Adipocyte (in vitro differentiated cells): ENCODE results near the gene IRAK1.

Source experiments
- DNase-seq: peaks from one replicate; pipeline ENCODE4 v3.0.0-alpha.2; 2015; ENCODE audit warnings: low read depth
- H3K27me3 ChIP-seq: replicated peaks from 2 replicates; pipeline ENCODE4 v1.7.0; 2013; ENCODE audit warnings: mild to moderate bottlenecking, low read length, moderate library complexity; ENCODE audit not compliant: control insufficient read depth, insufficient read depth
- H3K36me3 ChIP-seq: 2 replicates; pipeline ENCODE4 v1.7.0; 2013; ENCODE audit warnings: low read length, mild to moderate bottlenecking, moderate library complexity; ENCODE audit not compliant: control insufficient read depth, insufficient read depth, severe bottlenecking
- H3K4me1 ChIP-seq: 2 replicates; pipeline ENCODE4 v1.7.0; 2013; ENCODE audit warnings: mild to moderate bottlenecking, low read length, moderate library complexity; ENCODE audit not compliant: control insufficient read depth, insufficient read depth
- H3K4me3 ChIP-seq: 2 replicates; pipeline ENCODE4 v1.7.0; 2013; ENCODE audit warnings: mild to moderate bottlenecking, low read length, moderate library complexity
- H3K9ac ChIP-seq: 2 replicates; pipeline ENCODE4 v1.7.0; 2013; ENCODE audit warnings: mild to moderate bottlenecking, low read length, moderate library complexity
- H3K9me3 ChIP-seq: 2 replicates; pipeline ENCODE4 v1.7.0; 2013; ENCODE audit warnings: mild to moderate bottlenecking, low read length, moderate library complexity; ENCODE audit not compliant: control insufficient read depth

Gene IRAK1

DNA sequence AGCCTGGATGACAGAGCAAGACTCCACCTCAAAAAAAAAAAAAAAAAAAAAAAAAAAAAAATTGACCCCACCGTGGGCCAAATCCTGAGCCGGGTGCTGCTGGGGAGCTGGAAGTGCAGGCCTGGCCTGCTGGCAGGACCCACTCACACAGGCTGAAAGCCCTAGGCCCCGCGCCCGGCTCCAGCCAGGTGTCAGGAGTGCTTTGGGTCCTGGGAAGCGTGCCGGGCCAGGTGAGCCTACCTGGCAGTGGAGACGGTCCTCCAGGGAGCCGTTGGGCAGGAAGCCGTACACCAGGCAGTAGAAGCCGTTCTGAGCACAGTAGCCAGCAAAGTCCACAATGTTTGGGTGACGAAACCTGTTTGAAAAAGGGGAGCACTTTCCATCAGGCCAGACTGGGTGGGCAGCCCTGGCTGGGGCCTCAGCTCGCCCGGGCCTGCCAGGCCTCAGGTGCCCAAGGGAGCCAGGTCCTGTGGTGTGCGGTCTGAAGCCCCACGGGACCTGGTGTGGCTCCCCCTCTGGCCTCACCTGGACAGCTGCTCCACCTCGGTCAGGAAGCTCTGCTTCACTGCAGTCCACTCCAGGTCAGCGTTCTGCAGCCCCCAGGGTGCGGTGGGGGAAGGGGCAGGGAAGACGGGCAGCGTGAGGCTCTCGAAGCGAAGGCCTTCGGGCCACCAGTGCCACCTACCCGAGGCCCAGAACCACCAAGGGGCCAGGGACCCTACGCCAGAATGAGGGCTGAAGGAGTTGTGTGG is 1.8 kb downstream of the IRAK1 start:
- no peaks in the 10 kb centered on the region for H3K9me3 ChIP-seq
- H3K9ac ChIP-seq, result peak overlapping the region; percentile 87
- peak overlapping the region; percentile 81 for H3K4me3 ChIP-seq
- no peaks in the 10 kb centered on the region for H3K27me3 ChIP-seq
- peaks cover 23% of the 10 kb centered on the region for H3K36me3 ChIP-seq
- DNase-seq, result no peak
- H3K4me1 ChIP-seq, result peaks cover 17% of the 10 kb centered on the region

GRCh38 chrX:154016366-154017076 is 3.2 kb downstream of the IRAK1 start:
- no peaks in the 10 kb centered on the region for H3K27me3 ChIP-seq
- peaks cover 16% of the 10 kb centered on the region for H3K4me1 ChIP-seq
- H3K4me3 ChIP-seq, result no peak overlapping the region
- peaks cover 32% of the 10 kb centered on the region for H3K36me3 ChIP-seq
- DNase-seq, result no peak
- H3K9ac ChIP-seq, result peak overlapping the region; percentile 24
- H3K9me3 ChIP-seq, result no peaks in the 10 kb centered on the region

DNA sequence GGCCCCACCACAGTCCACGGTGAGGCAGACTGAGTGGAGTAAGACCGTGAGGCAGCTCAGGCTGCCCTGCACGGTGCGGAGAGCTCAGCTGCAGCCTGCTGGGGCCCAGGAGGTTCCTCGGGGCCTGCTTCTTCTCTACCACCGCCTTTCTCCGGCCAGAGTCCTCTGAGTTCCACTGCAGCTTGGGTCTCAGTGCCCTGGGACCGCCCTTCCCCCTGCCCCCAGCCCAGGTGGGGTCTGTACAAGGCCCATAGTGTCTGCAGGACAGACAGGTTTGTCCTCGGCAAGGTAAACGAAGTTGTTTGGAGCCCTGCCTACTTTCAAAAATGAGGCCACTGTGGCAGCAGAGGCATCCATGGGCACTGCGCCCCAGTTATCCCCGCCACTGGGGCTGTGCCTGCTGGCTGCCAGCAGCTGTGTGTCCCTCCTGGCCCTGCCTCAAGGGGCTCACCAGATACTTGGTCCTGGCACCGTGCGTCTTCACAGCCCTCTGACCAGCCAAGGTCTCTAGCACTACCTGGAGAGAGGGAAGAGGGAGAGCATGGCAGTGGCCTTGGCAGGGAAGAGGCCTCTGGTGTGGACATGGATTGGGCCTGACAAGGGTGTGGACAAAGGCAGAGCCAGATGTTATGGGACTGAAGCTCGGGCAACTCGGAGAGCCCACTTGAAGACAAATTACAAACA is 4.0 kb downstream of the IRAK1 start:
- H3K4me3 ChIP-seq, result no peak overlapping the region

GRCh38 chrX:154014429-154015380 is 5.0 kb downstream of the IRAK1 start:
- Histone ChIP-seq H3K36me3 (peaks cover 42% of the 10 kb centered on the region), H3K4me1 (peaks cover 4% of the 10 kb centered on the region)
- no peak for DNase-seq

More for the DNA sequence above, 4.0 kb downstream of the IRAK1 start:
- Histone ChIP-seq H3K9ac (peak overlapping the region; percentile 24), H3K36me3 (peaks cover 36% of the 10 kb centered on the region), H3K9me3 (no peaks in the 10 kb centered on the region), H3K27me3 (no peaks in the 10 kb centered on the region), H3K4me1 (peaks cover 9% of the 10 kb centered on the region)
- DNase-seq, result no peak

DNA sequence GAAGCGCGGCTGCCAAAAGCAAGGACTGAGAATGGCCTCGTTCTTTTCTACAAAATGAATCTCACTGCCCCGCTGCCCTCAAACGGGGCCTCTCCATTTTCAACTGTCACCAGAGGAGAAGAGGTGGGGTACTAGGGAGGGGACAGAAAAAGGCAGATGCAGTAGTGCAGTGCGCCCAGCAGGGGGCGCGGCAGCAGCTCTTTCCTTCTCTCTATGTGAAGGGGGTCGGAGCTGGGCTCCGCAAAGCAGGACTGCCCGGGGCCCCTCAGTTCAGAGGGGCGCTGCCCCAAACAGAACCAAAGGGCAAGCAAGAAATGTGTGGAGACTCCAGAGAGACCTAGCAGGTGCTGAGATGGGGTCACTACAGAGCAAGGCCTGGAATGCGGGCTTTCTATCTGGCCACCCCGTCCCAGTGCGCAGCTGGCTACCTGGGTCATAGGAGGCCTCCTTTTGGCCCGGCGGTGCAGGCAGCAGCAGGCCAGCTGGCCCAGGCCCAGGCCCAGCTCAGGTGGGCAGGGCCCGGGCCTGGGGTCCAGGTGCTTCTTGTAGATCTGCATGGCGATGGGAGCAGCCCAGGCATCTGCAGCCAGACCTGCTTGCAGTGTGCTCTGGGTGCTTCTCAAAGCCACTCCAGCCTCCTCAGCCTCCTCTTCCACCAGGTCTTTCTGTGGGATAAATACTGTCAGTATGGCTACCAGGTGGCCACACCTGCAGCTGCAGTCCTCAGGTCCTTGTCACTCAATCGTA is 5.9 kb downstream of the IRAK1 start:
- Histone ChIP-seq H3K4me3 (no peak overlapping the region), H3K4me1 (peaks cover 4% of the 10 kb centered on the region), H3K9ac (no peak overlapping the region), H3K9me3 (no peaks in the 10 kb centered on the region), H3K27me3 (no peaks in the 10 kb centered on the region), H3K36me3 (peaks cover 42% of the 10 kb centered on the region)
- DNase-seq, result peak; percentile 66

More at GRCh38 chrX:154014429-154015380, 5.0 kb downstream of the IRAK1 start:
- Histone ChIP-seq H3K27me3 (no peaks in the 10 kb centered on the region), H3K4me3 (no peak overlapping the region), H3K9ac (no peak overlapping the region), H3K9me3 (no peaks in the 10 kb centered on the region)

DNA sequence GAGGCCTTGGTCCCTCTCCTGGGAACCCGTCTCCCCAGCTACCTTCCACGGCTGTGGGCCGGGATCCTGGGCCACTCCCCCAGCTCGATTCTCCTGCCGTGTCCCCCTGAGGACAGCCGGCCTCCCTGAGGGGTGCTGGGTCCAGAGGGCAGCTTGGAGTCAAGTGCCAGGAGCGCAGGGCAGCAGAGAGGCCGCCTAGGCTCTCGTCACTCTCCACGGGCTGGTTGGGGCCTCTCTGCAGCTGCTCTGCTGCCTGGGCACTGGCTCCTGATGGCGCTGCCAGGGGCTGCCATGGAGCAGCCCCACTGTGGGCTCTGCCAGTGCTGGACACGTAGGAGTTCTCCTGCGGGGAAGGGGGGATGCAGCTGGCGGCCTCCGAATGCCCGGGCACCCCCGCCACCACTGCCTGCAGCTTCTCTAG is 6.7 kb downstream of the IRAK1 start:
- no peak overlapping the region for H3K4me3 ChIP-seq
- no peak overlapping the region for H3K9ac ChIP-seq
- H3K27me3 ChIP-seq, result no peaks in the 10 kb centered on the region
- DNase-seq, result no peak
- no peaks in the 10 kb centered on the region for H3K9me3 ChIP-seq
- no peaks in the 10 kb centered on the region for H3K4me1 ChIP-seq
- H3K36me3 ChIP-seq, result peaks cover 42% of the 10 kb centered on the region

DNA sequence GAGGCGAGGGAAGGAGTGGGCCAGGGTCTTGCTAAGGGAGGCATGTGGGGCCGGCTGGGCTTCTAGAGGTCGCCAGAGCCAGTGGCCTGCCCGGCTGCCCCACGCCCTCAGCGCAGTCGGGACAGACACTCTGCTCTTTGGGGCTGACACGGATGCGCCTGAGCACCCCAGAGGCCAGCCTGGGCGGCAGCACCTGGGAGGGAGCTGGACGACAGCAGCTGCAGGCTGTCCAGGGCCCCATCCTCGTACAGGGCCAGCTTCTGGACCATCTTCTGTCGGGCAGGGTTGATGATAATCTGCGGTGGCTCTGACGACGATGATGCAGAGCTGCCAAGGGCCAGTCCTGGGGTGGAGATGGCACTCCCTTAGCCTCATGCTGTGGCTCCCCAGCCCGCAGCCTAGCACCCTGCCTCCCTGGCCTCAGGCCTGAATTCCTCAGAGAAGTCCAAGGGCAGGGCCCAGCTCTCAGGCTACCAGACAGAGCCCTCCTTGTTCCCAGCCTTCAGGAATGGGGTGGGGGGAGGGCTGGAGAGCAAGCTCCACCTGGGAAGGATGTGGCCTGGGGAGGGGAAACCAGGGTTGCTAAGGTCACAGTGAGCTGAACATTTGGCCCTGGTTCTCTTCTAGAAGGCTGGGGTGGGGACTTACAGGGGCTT is 7.2 kb downstream of the IRAK1 start:
- Histone ChIP-seq H3K9ac (no peak overlapping the region), H3K27me3 (no peaks in the 10 kb centered on the region), H3K4me3 (no peak overlapping the region), H3K4me1 (no peaks in the 10 kb centered on the region), H3K9me3 (no peaks in the 10 kb centered on the region), H3K36me3 (peaks cover 46% of the 10 kb centered on the region)
- no peak for DNase-seq

DNA sequence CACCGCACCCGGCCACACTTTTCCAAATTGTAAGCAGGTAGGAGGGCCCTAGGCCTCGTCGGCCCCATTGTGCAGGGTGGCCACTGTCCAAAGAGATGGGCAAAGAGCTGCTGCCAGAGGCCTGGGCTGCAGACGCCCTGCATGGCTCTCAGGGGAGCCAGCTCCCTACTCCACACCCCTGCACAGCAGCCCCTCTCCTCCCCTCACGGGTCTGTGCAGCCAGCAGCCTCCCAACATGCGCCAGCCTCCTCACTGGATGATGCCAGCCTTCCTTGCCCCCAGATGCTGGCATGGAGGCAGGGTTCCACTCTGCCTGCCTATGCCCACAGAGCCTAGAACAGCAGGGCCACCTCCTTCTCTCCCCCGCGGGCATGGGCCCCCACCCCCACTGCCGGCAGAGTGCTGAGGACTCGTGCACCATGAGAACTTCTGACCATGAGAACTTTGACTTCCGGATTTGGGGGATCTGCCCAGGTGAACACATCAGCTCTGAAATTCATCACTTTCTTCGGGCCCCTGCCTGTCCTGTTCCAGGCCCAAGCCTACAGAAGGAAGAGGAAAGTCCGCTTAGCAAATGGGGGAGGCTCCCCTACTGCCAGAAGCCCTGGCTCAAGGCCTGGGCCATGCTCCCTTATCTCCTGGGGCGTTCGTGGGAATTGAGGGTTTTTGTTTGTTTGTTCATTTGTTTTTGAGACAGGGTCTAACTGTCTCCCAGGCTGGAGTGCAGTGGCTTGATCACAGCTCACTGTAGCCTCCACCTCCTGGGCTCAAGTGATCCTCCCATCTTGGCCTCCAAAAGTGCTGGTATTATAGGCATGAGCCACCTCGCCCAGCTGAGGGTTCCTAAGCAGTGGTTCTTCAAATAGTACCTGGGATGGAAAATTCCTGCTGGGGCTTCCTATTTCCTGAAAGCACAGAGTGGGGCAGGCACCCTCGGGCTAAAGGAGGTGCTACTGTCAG is 8.0 kb downstream of the IRAK1 start:
- no peak overlapping the region for H3K4me3 ChIP-seq
- H3K9me3 ChIP-seq, result no peaks in the 10 kb centered on the region
- H3K9ac ChIP-seq, result no peak overlapping the region
- no peaks in the 10 kb centered on the region for H3K4me1 ChIP-seq
- H3K27me3 ChIP-seq, result no peaks in the 10 kb centered on the region
- peaks cover 40% of the 10 kb centered on the region for H3K36me3 ChIP-seq
- DNase-seq, result no peak

DNA sequence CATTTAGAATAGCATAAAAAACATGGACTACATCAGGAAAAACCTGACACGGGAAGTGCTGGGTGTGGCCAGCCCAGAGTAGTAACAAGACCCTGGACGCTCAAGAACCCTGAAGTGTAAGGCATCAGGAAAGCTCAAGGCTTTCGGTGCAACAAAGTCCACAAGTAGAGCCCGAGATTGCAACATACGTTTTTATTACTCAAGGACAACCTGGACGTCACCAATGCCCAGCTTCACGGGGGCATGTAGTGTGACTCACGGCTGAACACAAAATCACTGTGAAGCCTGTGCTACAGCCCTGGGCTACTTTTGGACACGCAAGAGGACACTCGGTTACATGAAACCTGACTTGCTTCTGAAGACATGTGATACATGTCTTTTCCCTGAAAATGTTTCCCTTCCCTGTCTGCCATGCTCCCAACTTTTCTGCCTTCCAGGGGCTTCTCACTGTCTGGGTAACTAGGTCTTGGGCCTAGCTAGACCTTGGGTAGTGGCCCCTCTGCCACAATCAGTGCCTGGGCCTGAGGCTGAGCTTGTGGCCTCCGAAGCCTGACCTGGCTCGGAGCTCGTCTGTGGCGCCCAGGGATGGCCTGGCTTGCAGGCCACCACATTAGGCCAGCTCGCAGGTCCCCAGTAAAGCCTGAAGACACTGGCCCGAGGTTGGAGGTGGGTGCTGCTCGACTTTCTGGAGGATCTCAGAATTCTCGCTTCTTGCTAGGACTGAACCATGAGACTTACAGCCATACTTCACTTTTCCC is 9.2 kb downstream of the IRAK1 start:
- Histone ChIP-seq H3K4me3 (no peak overlapping the region), H3K9me3 (no peaks in the 10 kb centered on the region), H3K27me3 (no peaks in the 10 kb centered on the region), H3K9ac (no peak overlapping the region), H3K36me3 (peaks cover 31% of the 10 kb centered on the region), H3K4me1 (no peaks in the 10 kb centered on the region)
- DNase-seq, result no peak
